Measurements from ENCODE around the gene EDA. TPM values are rescaled to one million over a fixed set of nuclear protein-coding genes. Genes with fewer than 3 reads are reported as not detected.

The EDA gene
- total RNA-seq (0.24 and 1.2 TPM in 2 replicates), polyA plus RNA-seq (0.04 and 0.10 TPM in 2 replicates), polyA minus RNA-seq (0.43 TPM in 1 of 2 replicates, not detected in the other)
- total RNA-seq (2013) = 0.42 TPM

DNA sequence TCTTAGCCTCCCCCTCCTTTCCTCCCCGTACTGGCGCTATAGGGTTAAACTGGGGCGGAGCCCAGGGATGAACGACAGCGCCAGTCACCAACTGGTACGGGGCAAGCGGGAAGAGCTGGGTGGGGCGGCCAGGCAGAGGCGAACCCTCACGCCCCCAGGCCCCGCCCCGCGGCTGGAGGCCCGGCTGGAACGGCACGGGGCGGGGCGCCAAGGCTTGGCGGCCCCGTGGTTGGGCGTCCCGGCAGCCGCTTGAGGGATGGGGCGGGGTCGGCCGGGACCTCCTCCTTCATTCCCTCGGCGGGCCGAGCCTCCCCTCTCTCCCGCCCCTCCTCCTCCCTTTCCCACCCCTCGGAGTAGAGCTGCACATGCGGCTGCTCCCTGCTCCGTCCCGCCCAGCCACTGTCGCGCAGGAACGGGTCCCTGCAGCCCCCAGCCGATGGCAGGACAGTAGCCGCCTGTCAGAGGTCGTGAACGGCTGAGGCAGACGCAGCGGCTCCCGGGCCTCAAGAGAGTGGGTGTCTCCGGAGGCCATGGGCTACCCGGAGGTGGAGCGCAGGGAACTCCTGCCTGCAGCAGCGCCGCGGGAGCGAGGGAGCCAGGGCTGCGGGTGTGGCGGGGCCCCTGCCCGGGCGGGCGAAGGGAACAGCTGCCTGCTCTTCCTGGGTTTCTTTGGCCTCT is at the start of gene EDA:
Gene EDA (plus strand): TSS at position 335 of the 678 bp plus-strand sequence.
- CTCF ChIA-PET = no interaction called here
- peak within 1 kb of the TSS in 3 of 5 experiments; percentile 32 to 43 (median 33) for H3K4me3 ChIP-seq (ENCODE audit: control extremely low read depth in 1 of 5, extremely low read depth in 1 of 5, insufficient read depth in 1 of 5, low read depth in 2 of 5, low read length in 4 of 5)

DNA sequence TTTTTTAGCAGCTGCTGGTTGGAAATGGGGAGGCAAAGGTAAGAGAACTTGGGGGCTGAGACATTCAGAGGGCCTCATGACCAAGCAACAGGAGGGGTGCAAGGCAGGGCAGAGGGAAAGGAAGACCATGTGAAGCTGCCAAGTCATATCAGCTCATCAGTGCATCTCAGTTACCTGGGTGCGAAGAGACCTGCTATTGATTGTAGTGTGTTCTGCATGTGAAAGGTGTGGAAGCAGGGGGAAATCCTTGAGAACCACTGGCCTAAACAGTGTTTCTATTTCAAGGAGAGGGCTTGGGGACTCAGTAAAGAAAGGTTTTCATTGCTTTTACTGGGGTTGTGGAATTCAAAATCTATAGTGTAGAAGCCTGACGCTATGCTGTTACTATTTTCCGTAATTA is 47.1 kb upstream of the EDA start:
- H3K9ac ChIP-seq (ENCODE audit: low read length) = no peak overlapping the region
- Mint-ChIP-seq H3K9me3 (ENCODE audit: insufficient read depth) (no peaks in the 10 kb centered on the region), H3K4me1 (no peaks in the 10 kb centered on the region), H3K4me3 (no peak overlapping the region), H3K27ac (no peak overlapping the region), H3K27me3 (no peaks in the 10 kb centered on the region)
- no peak for DNase-seq
- H3K79me2 ChIP-seq (ENCODE audit: control insufficient read depth, insufficient read depth, low read length) = no peaks in the 10 kb centered on the region
- no peaks in the 10 kb centered on the region for H3K27me3 ChIP-seq (replicated peaks in 1 of 4; ENCODE audit: control extremely low read depth in 1 of 4, control insufficient read depth in 3 of 4, insufficient read depth in 4 of 4, low read length in 3 of 4)
- H3K4me1 ChIP-seq (ENCODE audit: control insufficient read depth in 2 of 2, insufficient read depth in 2 of 2, low read length in 2 of 2) = no peaks in the 10 kb centered on the region
- H4K20me1 ChIP-seq (ENCODE audit: control insufficient read depth, insufficient read depth, low read length, poor library complexity, severe bottlenecking) = no peaks in the 10 kb centered on the region
- ChIA-PET CTCF (no interaction called here), POLR2A (no interaction called here)
- H2AFZ ChIP-seq (ENCODE audit: insufficient read depth, low read depth, low read length, poor library complexity, severe bottlenecking) = no peak overlapping the region
- WGBS (ENCODE audit: insufficient coverage) = 100% methylated on average over 1 of the region's 3 CpGs
- H3K9me3 ChIP-seq (ENCODE audit: control extremely low read depth in 1 of 3, control insufficient read depth in 2 of 3, insufficient read depth in 1 of 3, low read length in 2 of 3) = no peaks in the 10 kb centered on the region
- no peak for ATAC-seq (ENCODE audit: low read depth)
- intact Hi-C loops (cut with micrococcal nuclease) = no loop called here
- no peak overlapping the region for H3K27ac ChIP-seq (ENCODE audit: low read length in 2 of 2)
- H3K36me3 ChIP-seq (replicated peaks in 1 of 2; ENCODE audit: control extremely low read depth in 1 of 2, control insufficient read depth in 1 of 2, extremely low read depth in 1 of 2, insufficient read depth in 2 of 2, low read length in 1 of 2) = no peaks in the 10 kb centered on the region
- H3K4me3 ChIP-seq (ENCODE audit: control extremely low read depth in 1 of 5, extremely low read depth in 1 of 5, insufficient read depth in 1 of 5, low read depth in 2 of 5, low read length in 4 of 5) = no peak overlapping the region
- no peak for TF ChIP-seq EZH2 (IDR thresholded peaks at IDR 0.05; ENCODE audit: borderline replicate concordance, insufficient read depth, low read depth, low read length, poor library complexity, severe bottlenecking)
- TF ChIP-seq, protein P1, sequence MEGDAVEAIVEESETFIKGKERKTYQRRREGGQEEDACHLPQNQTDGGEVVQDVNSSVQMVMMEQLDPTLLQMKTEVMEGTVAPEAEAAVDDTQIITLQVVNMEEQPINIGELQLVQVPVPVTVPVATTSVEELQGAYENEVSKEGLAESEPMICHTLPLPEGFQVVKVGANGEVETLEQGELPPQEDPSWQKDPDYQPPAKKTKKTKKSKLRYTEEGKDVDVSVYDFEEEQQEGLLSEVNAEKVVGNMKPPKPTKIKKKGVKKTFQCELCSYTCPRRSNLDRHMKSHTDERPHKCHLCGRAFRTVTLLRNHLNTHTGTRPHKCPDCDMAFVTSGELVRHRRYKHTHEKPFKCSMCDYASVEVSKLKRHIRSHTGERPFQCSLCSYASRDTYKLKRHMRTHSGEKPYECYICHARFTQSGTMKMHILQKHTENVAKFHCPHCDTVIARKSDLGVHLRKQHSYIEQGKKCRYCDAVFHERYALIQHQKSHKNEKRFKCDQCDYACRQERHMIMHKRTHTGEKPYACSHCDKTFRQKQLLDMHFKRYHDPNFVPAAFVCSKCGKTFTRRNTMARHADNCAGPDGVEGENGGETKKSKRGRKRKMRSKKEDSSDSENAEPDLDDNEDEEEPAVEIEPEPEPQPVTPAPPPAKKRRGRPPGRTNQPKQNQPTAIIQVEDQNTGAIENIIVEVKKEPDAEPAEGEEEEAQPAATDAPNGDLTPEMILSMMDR (IDR thresholded peaks at IDR 0.05) = no peak
- H3K4me2 ChIP-seq (replicated peaks; ENCODE audit: low read depth, low read length, poor library complexity, severe bottlenecking) = no peak overlapping the region

More for the DNA sequence above, at the start of gene EDA:
- peak within 1 kb of the TSS; percentile 84 for H3K4me3 Mint-ChIP-seq
- H3K9ac ChIP-seq (ENCODE audit: low read length) = peak within 1 kb of the TSS; percentile 47
- H2AFZ ChIP-seq (ENCODE audit: insufficient read depth, low read depth, low read length, poor library complexity, severe bottlenecking) = peak within 1 kb of the TSS; percentile 53
- H3K79me2 ChIP-seq (ENCODE audit: control insufficient read depth, insufficient read depth, low read length) = no peaks in the 10 kb centered on the region
- H3K9me3 ChIP-seq (ENCODE audit: control extremely low read depth in 1 of 3, control insufficient read depth in 2 of 3, insufficient read depth in 1 of 3, low read length in 2 of 3) = peaks cover 0 to 3% (median 0%) of the 10 kb centered on the region in 3 donors
- ATAC-seq (ENCODE audit: low read depth) = peak; percentile 94
- H3K27ac ChIP-seq (ENCODE audit: low read length in 2 of 2) = no peak within 1 kb of the TSS
- peak within 1 kb of the TSS; percentile 46 for H3K27ac Mint-ChIP-seq
- peak; percentile 40 for DNase-seq
- peaks cover 28% of the 10 kb centered on the region for H3K27me3 Mint-ChIP-seq
- WGBS (ENCODE audit: insufficient coverage) = 2% methylated on average over 34 of the region's 56 CpGs
- POLR2A ChIA-PET = interaction anchor here (0.6 kb wide), 1 partner anchor 788 kb away, joined by 9 read pairs; no protein-coding TSS in a partner anchor
- H3K9me3 Mint-ChIP-seq (ENCODE audit: insufficient read depth) = no peaks in the 10 kb centered on the region
- intact Hi-C loops (cut with micrococcal nuclease) = loop anchor here (5.0 kb wide), 1 partner anchor 789 kb away; the partner anchor contains the start of gene EFNB1
- H3K36me3 ChIP-seq (replicated peaks in 1 of 2; ENCODE audit: control extremely low read depth in 1 of 2, control insufficient read depth in 1 of 2, extremely low read depth in 1 of 2, insufficient read depth in 2 of 2, low read length in 1 of 2) = no peaks in the 10 kb centered on the region
- peaks cover 0 to 16% (median 6%) of the 10 kb centered on the region in 4 experiments for H3K27me3 ChIP-seq (replicated peaks in 1 of 4; ENCODE audit: control extremely low read depth in 1 of 4, control insufficient read depth in 3 of 4, insufficient read depth in 4 of 4, low read length in 3 of 4)
- H4K20me1 ChIP-seq (ENCODE audit: control insufficient read depth, insufficient read depth, low read length, poor library complexity, severe bottlenecking) = no peaks in the 10 kb centered on the region
- peaks cover 5% of the 10 kb centered on the region for H3K4me1 Mint-ChIP-seq
- TF ChIP-seq, protein P1 (IDR thresholded peaks at IDR 0.05) = no peak
- TF ChIP-seq EZH2 (IDR thresholded peaks at IDR 0.05; ENCODE audit: borderline replicate concordance, insufficient read depth, low read depth, low read length, poor library complexity, severe bottlenecking) = no peak
- H3K4me1 ChIP-seq (ENCODE audit: control insufficient read depth in 2 of 2, insufficient read depth in 2 of 2, low read length in 2 of 2) = peaks cover 0 to 7% of the 10 kb centered on the region in 2 donors
- H3K4me2 ChIP-seq (replicated peaks; ENCODE audit: low read depth, low read length, poor library complexity, severe bottlenecking) = peak within 1 kb of the TSS; percentile 69
